ENCODE measurements around the gene FSTL4.

- no peak for TF ChIP-seq EZH2phosphoT487 (IDR thresholded peaks at IDR 0.05; ENCODE audit: low read depth, severe bottlenecking, unreplicated experiment)
- no peak for TF ChIP-seq CTCF (IDR thresholded peaks at IDR 0.05; ENCODE audit: poor library complexity)
Observed at GRCh38 chr5:133425764-133426163, 186.6 kb downstream of the FSTL4 start.
